Left colon (tissue), 2 donors: Measurements from ENCODE around the gene C7orf25. TPM values are rescaled to one million over a fixed set of nuclear protein-coding genes. Genes with fewer than 3 reads are reported as not detected.

Experiments used
- ATAC-seq: fragments of 200-7000 bp; cut with Tn5 transposase; one replicate; pipeline ENCODE4 v1.9.1; 2020; ENCODE audit warnings: mild to moderate bottlenecking, moderate library complexity
- DNase-seq, 2 donors: peaks; one replicate each; pipeline ENCODE4 v3.0.0-alpha.2; 2020
- intact Hi-C, 2 donors: fragments of 100-400 bp; cut with DNase I in 1 of 2; cut with micrococcal nuclease in 1 of 2; formaldehyde crosslinking; loops; one replicate each; pipeline versions ENCODE4 v1.11.2 to v1.14.0; 2022; cut with DNase I, micrococcal nuclease
- total RNA-seq, 2 donors: library from RNA; stranded (reverse); fragmentation: NEBNext Ultra II Directional; extraction: Animal tissue kit (Norgen Biotek cat#: 25700); gene quantifications; one replicate each; pipeline ENCODE4 v1.2.1, GENCODE V29; 2021
- donor health status: DM: no; HTN: no; CAD: no.
- donor health status: DM: yes; HTN: yes; CAD: no.

Gene C7orf25
- total RNA-seq, 2 donors from 2014 or later, result 2.7 to 6.0 TPM

GRCh38 chr7:42931834-42932651 lies 20.2 kb upstream of the C7orf25 start, which contains the start of the genes MRPL32 and PSMA2:
MRPL32 (plus strand) TSS chr7:42932376; CDS start chr7:42932387, 11 bp downstream.
PSMA2 (minus strand) TSS chr7:42932174; CDS start chr7:42932158, 16 bp downstream.
- intact Hi-C loops, result no loop called here
- DNase-seq (peak; percentile 94 to 96), ATAC-seq (peak; percentile 99)

DNA sequence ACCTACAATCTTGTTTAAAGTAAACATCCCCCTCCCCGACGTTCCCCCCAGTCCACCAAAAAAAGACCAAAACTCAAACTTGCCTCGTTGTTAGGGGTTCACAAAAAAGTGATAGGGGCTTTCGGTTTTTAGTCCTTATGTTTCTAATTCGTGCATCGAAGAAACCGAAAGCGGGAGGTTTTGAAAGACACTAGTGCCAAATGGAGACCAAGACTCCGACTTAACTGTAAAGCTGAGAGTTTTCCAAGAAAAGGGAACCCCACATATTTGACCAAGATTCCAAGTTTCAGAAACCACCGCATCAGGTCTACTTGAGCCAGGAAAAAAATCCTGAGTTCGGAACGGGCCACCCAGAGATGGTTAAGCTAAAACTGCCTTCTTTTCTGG lies 19.6 kb upstream of the C7orf25 start:
- peak; percentile 1 for ATAC-seq
- DNase-seq, result no peak
- intact Hi-C loops, result no loop called here

DNA sequence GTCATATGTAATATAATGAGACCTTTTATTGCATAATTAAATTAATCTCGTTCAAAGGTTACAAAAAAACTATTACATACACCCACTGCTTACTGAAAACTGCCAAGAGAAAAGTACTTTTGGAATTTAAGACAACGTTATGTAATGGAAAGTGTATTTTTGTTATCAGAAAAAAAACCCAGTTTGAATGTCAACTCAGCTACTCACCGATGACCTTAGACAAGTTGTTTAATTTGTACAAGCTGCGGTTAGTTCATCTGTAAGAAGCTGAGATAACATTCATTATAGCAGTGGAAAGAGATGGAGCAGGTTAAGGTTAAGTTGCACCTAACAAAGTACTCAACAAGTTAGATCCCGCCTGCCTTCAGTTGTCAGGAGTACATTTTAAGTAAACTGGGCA lies 19.0 kb upstream of the C7orf25 start:
- intact Hi-C loops, result no loop called here
- no peak for ATAC-seq
- no peak for DNase-seq

DNA sequence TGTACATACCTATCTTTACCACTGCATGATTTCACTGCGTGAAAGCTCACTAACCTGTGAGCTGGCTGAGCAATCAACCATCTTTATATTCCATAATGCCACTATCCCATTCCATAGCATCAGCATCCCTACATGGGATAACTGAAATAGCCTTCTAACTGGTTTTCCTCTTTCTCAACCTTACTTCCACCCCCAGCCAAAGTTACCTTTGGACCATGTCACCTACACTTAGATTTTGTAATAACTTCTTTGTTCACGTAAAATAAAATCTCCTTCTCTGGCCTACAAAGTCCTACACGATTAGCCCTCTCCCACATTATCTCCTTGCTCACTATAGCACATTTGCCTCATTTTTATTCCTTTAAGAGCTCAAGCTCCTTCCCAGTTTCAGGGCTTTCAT lies 17.6 kb upstream of the C7orf25 start:
- intact Hi-C loops, result no loop called here
- DNase-seq (no peak), ATAC-seq (no peak)

GRCh38 chr7:42928754-42929153 lies 16.9 kb upstream of the C7orf25 start:
- intact Hi-C loops, result no loop called here
- no peak for DNase-seq
- ATAC-seq, result no peak

DNA sequence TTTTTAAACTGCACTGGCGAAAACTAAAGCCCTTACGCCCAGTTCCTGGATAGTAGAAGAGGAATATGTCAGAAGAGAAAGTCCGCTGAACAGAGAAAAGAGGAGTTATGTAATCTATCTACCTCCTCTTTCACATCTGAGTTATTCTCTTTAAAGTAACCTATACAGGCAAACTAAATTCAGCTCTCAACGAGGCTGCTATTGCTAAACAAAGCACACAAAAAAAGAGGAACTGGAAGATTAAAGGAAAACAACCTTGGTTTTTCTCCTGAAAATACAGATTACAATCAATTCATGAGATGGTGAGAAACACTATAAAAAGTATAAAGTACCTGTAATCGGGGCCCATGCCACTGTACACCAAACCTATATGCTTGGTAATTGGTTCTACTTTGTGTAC lies 14.3 kb upstream of the C7orf25 start:
- ATAC-seq (no peak), DNase-seq (no peak)
- intact Hi-C loops, result no loop called here

GRCh38 chr7:42925630-42926029 lies 13.8 kb upstream of the C7orf25 start:
- ATAC-seq (no peak), DNase-seq (no peak)
- intact Hi-C loops, result no loop called here

DNA sequence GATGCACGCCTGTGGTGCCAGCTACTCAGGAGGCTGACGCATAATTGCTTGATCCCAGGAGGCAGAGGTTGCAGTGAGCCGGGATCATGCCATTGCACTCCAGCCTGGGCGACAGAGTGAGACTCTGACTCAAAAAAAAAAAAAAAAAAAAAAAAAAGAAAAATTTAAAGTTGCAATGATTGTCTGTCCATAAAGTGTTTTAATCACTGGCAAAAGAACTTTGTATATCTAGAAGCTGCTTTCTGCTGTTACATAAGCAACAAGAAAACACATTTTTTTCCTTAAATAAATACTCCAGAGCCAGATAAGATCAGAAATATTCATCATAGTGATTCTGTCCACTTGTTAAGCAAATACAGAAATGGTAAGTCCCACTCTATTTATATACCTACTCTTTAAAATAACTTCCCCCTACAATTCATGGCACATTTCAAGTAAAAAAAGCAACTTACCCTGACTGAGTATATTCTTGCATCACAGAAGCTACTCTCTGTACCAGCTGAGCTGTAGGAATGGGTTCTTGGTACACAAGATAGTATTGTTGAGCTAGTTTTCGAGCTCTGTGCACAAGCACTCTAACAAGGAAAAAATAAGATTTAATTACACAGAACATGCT lies 12.5 kb upstream of the C7orf25 start:
- DNase-seq, result no peak
- no peak for ATAC-seq
- intact Hi-C loops, result no loop called here

DNA sequence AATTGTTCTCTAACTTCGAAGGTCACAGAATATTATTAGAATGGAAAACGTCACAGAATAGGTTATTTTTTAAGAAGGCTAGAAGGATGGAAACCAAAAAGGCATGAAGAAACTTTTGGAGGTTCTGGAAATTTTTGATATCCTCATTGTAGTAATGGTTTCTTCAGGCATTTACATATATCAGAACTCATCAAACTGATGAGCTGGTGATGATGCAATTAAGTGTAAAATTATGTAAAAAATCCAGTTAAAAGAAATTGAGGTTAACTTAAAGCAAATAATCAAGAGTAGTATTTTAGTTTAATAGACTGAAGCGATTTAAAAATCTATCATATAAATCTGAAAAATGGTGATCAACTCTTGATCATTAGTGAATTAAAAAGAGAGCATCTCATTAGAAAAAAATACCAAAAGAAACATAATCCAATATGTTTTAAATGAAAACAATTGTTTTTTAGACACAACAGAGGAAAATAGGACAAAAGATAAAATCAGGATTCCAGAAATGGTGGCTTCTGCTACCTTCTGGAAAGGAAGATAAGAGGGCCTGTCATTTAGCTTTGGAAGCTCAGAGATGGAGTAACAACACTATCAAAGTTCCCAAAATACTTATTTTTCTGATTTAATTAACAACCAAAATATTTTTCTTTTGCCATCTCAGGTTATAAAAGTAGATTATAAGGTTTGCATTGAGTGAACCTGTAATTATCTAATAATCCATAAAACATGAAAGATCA lies 10.3 kb upstream of the C7orf25 start:
- DNase-seq (no peak), ATAC-seq (no peak)
- intact Hi-C loops, result no loop called here

DNA sequence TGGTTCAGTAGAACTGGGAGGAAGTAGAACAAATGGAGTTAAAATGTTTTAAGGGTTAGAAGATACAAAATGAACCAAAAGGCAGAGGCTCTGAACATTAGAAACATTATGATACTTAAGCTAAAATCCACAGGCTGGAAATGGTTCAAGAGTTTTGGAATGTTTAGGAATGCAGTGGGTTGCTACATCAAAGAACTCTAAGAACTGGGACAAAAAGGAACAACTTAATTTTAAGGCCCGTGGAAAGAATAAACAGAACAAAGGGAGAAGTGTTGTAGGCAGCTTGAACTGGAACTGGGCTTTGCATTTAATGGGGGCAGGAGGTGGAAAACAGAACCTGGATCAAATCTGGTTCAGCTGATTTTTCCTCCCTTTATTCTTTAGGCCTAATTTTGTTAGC lies 3.5 kb upstream of the C7orf25 start:
- intact Hi-C loops, result no loop called here
- DNase-seq (no peak), ATAC-seq (no peak)

- ATAC-seq, result no peak
- DNase-seq, result no peak
- intact Hi-C loops, result no loop called here
Measured at GRCh38 chr7:42914421-42915045, 2.7 kb upstream of the C7orf25 start.

DNA sequence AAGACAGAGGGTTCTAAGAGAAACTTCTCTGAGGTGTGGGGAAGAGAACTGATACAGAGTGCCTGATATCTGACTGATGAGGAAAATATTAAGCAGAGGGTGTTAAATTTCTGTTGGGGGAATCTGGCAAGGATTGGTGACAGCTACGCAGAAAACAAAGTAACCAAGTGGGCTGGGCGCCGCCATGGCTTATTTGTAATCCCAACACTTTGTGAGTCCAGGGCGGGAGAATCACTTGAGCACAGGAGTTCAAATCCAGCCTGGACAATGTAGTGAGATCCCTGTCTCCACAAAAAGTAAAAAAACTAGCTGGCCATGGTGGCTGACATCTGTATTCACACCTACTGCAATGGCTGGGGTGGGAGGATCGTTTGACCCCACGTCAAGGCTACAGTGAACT lies 2.1 kb upstream of the C7orf25 start:
- ATAC-seq, result no peak
- DNase-seq, result no peak
- intact Hi-C loops, result no loop called here

DNA sequence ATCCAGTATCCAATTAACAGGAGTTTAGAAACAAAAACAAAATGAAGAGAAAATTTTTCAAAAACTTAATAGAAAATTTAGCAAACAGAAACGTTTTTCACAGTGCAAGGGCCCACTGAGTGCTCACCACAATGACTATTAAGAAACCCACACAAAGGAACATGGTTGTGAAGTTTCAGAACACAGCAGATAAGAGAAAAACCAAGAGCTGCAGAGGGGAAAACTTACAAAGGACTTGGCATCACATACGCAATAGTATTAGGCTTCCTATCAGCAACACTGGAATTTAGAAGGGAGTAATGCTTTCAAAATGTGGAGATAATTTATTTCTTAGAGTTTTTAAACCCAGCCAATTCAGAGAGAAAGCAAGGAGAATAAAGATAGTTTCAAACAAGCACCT lies 1.7 kb upstream of the C7orf25 start:
- no peak for ATAC-seq
- DNase-seq, result no peak
- intact Hi-C loops, result no loop called here

DNA sequence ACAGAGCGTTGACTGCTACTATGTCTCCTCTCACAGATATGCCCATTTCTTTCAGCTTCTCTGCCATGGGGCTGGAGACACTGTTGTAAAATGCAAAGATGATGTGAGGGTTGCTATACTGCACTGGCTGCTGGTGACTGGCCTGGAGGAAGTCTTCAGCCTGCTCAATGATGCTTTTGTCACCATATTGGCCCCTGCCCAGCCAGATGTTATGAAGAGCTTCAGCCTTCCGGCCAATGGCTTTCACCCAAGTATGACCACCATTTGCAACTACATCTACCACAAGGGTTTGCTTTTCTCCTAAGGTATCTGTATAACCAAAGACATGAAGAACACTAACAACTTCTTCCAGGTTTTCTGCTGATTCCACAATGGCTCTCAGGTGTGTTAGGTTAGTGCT lies 1.6 kb downstream of the C7orf25 start:
- DNase-seq (no peak), ATAC-seq (no peak)
- intact Hi-C loops, result no loop called here

DNA sequence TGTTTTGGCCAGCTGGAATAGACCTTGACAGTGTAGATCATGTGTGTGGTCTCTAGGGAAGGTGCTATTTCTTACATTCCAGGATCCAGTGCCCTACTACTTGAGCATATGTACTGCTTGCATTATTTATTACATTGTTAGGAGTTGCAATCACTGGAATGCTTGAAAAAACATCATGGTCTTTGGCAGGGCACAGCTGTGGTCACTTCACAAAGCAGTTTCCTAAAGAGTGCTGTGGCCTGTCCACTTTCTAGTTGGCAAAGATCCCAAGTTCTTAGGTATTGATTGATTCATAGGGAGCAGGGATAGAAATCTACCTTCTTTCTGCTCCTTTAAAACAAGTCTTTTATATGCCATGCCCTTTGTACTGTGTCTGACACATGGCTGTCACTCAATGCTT lies 4.6 kb downstream of the C7orf25 start:
- no peak for DNase-seq
- ATAC-seq, result no peak
- intact Hi-C loops, result no loop called here

GRCh38 chr7:42906181-42906580 lies 5.7 kb downstream of the C7orf25 start:
- intact Hi-C loops, result no loop called here
- ATAC-seq, result no peak
- no peak for DNase-seq

- DNase-seq (no peak), ATAC-seq (no peak)
- intact Hi-C loops, result no loop called here
Measured at GRCh38 chr7:42902331-42902730, 9.5 kb downstream of the C7orf25 start.

GRCh38 chr7:42900842-42901241 lies 11.0 kb downstream of the C7orf25 start:
- intact Hi-C loops, result no loop called here
- ATAC-seq (no peak), DNase-seq (no peak)
